MM.1S (cell line): ENCODE data around the gene NACA2.
A peak's percentile ranks its signal among the peaks of the same experiment; 100 is the strongest.
"Not testable (repeated sequence)": the region's sequence is repeated elsewhere in the genome, so short reads cannot be mapped to it uniquely, and the experiment has no call there.

Source experiments
- DNase-seq: peaks from one replicate; pipeline ENCODE4 v3.0.0-alpha.2; 2015
- H2AFZ ChIP-seq: fragments of 300-600 bp; sonication (generic); 2 replicates; pipeline ENCODE4 v1.6.0; 2016; ENCODE audit warnings: antibody characterized with exemption, low read length
- H3F3A ChIP-seq: fragments of 300-600 bp; sonication (generic); 2 replicates; pipeline ENCODE4 v1.6.1; 2016; ENCODE audit warnings: mild to moderate bottlenecking, antibody characterized with exemption, low read length, moderate library complexity, mixed read lengths; ENCODE audit not compliant: insufficient read depth
- H3K27ac ChIP-seq: fragments of 300-600 bp; sonication (generic); 2 replicates; pipeline ENCODE4 v1.5.1; 2016; ENCODE audit warnings: mild to moderate bottlenecking, low read length
- H3K27me3 ChIP-seq: fragments of 300-600 bp; sonication (generic); replicated peaks from 2 replicates; pipeline ENCODE4 v1.6.0; 2016; ENCODE audit warnings: low read length; ENCODE audit not compliant: insufficient read depth
- H3K36me3 ChIP-seq: fragments of 300-600 bp; sonication (generic); replicated peaks from 2 replicates; pipeline ENCODE4 v1.6.1; 2016; ENCODE audit warnings: mild to moderate bottlenecking, low read length, mixed read lengths; ENCODE audit not compliant: insufficient read depth
- H3K4me1 ChIP-seq: fragments of 300-600 bp; sonication (generic); 2 replicates; pipeline ENCODE4 v1.6.1; 2016; ENCODE audit warnings: low read length, mixed read lengths
- H3K4me2 ChIP-seq: fragments of 300-600 bp; sonication (generic); 2 replicates; pipeline ENCODE4 v1.6.0; 2016; ENCODE audit warnings: low read depth, low read length
- H3K4me3 ChIP-seq: fragments of 300-600 bp; sonication (generic); 2 replicates; pipeline ENCODE4 v1.5.1; 2016; ENCODE audit warnings: low read length, mixed read lengths
- H3K79me2 ChIP-seq: fragments of 300-600 bp; sonication (generic); 2 replicates; pipeline ENCODE4 v1.6.1; 2016; ENCODE audit warnings: mixed run types, low read length, mixed read lengths
- H3K9ac ChIP-seq: fragments of 300-600 bp; sonication (generic); 2 replicates; pipeline ENCODE4 v1.6.1; 2016; ENCODE audit warnings: low read length, mixed read lengths
- H3K9me2 ChIP-seq: fragments of 300-600 bp; sonication (generic); replicated peaks from 2 replicates; pipeline ENCODE4 v1.6.1; 2016; ENCODE audit warnings: mild to moderate bottlenecking, low read length, mixed read lengths; ENCODE audit not compliant: insufficient read depth
- H3K9me3 ChIP-seq: fragments of 300-600 bp; sonication (generic); replicated peaks from 2 replicates; pipeline ENCODE4 v1.6.1; 2016; ENCODE audit warnings: mild to moderate bottlenecking, low read length, mixed read lengths; ENCODE audit not compliant: insufficient read depth
- H4K20me1 ChIP-seq: fragments of 300-600 bp; sonication (generic); 2 replicates; pipeline ENCODE4 v1.6.1; 2016; ENCODE audit warnings: mild to moderate bottlenecking, low read length, moderate library complexity, mixed read lengths; ENCODE audit not compliant: insufficient read depth
- CTCF ChIP-seq: fragments of 300-600 bp; sonication (generic); IDR thresholded peaks from 2 replicates; pipeline ENCODE4 v1.5.1; 2016; ENCODE audit warnings: antibody characterized with exemption, low read length, mixed read lengths
- EZH2 ChIP-seq: fragments of 300-600 bp; sonication (generic); optimal IDR thresholded peaks from 2 replicates; pipeline ENCODE3; 2017; ENCODE audit warnings: low read depth, mild to moderate bottlenecking, antibody characterized with exemption, low read length, mixed read lengths
- EZH2phosphoT487 ChIP-seq: fragments of 300-600 bp; sonication (generic); IDR thresholded peaks from 2 replicates; pipeline ENCODE4 v1.6.1; 2018; ENCODE audit warnings: antibody characterized with exemption, low read length

NACA2 gene

GRCh38 chr17:61574542-61575351 lies 16.3 kb downstream of the NACA2 start:
- no peaks in the 10 kb centered on the region for H3K27me3 ChIP-seq
- H3K9me3 ChIP-seq: no peaks in the 10 kb centered on the region
- DNase-seq: no peak
- H3K79me2 ChIP-seq: no peaks in the 10 kb centered on the region
- no peaks in the 10 kb centered on the region for H3K9me2 ChIP-seq
- H3K36me3 ChIP-seq: no peaks in the 10 kb centered on the region
- no peak overlapping the region for H3K9ac ChIP-seq
- H4K20me1 ChIP-seq: no peaks in the 10 kb centered on the region
- H3K4me3 ChIP-seq: no peak overlapping the region
- H3K4me1 ChIP-seq: no peaks in the 10 kb centered on the region
- H2AFZ ChIP-seq: no peak overlapping the region
- no peaks in the 10 kb centered on the region for H3F3A ChIP-seq
- TF ChIP-seq CTCF: 0 out of 2 replicates have a peak, but pooled peaks have one; percentile 11
- TF ChIP-seq EZH2: no peak
- no peak for TF ChIP-seq EZH2phosphoT487
- no peak overlapping the region for H3K27ac ChIP-seq
- no peak overlapping the region for H3K4me2 ChIP-seq

DNA sequence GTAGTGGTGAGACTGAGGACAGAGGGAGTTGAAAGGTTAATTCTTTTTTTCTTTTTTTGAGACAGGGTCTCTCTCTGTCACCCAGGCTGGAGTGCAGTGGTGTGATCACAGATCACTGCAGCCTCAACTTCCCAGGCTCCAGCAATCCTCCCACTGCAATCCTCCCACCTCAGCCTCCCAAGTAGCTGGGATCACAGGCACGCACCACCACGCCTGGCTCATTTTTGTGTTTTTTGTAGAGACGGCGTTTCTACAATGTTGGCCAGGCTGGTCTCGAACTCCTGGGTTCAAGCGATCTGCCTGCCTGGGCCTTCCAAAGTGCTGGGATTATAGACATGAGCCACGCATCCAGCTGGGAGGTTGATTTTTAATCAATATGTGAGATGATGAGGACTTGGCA lies 18.5 kb downstream of the NACA2 start:
- DNase-seq, H4K20me1 ChIP-seq, H2AFZ ChIP-seq, H3K9me2 ChIP-seq, H3K4me1 ChIP-seq, H3F3A ChIP-seq, H3K27ac ChIP-seq, H3K27me3 ChIP-seq, H3K36me3 ChIP-seq, H3K4me2 ChIP-seq, H3K79me2 ChIP-seq, H3K9me3 ChIP-seq, H3K9ac ChIP-seq, H3K4me3 ChIP-seq: not testable (repeated sequence)

- H3K79me2 ChIP-seq: no peaks in the 10 kb centered on the region
- H3K9ac ChIP-seq: no peak overlapping the region
- H3K36me3 ChIP-seq: no peaks in the 10 kb centered on the region
- no peaks in the 10 kb centered on the region for H3K4me1 ChIP-seq
- H3K4me3 ChIP-seq: no peak overlapping the region
- H3K27ac ChIP-seq: no peak overlapping the region
- H3K4me2 ChIP-seq: no peak overlapping the region
- H3K27me3 ChIP-seq: no peaks in the 10 kb centered on the region
- H2AFZ ChIP-seq: no peak overlapping the region
- DNase-seq: no peak
- no peak for TF ChIP-seq CTCF
- no peak for TF ChIP-seq EZH2phosphoT487
- H3K9me2 ChIP-seq: no peaks in the 10 kb centered on the region
- H3K9me3 ChIP-seq: no peaks in the 10 kb centered on the region
- no peaks in the 10 kb centered on the region for H3F3A ChIP-seq
- no peaks in the 10 kb centered on the region for H4K20me1 ChIP-seq
Measured at GRCh38 chr17:61571624-61572023, 19.4 kb downstream of the NACA2 start.

- DNase-seq: no peak
- Histone ChIP-seq H4K20me1 (no peaks in the 10 kb centered on the region), H2AFZ (no peak overlapping the region), H3K9me3 (no peaks in the 10 kb centered on the region), H3K9me2 (no peaks in the 10 kb centered on the region), H3K27me3 (no peaks in the 10 kb centered on the region), H3K79me2 (no peaks in the 10 kb centered on the region), H3K9ac (no peak overlapping the region), H3K4me1 (no peaks in the 10 kb centered on the region), H3K4me2 (no peak overlapping the region), H3K4me3 (no peak overlapping the region), H3F3A (no peaks in the 10 kb centered on the region), H3K27ac (no peak overlapping the region), H3K36me3 (no peaks in the 10 kb centered on the region)
- no peak for TF ChIP-seq CTCF
- TF ChIP-seq EZH2: no peak
- no peak for TF ChIP-seq EZH2phosphoT487
Measured at GRCh38 chr17:61570118-61570517, 20.9 kb downstream of the NACA2 start.

DNA sequence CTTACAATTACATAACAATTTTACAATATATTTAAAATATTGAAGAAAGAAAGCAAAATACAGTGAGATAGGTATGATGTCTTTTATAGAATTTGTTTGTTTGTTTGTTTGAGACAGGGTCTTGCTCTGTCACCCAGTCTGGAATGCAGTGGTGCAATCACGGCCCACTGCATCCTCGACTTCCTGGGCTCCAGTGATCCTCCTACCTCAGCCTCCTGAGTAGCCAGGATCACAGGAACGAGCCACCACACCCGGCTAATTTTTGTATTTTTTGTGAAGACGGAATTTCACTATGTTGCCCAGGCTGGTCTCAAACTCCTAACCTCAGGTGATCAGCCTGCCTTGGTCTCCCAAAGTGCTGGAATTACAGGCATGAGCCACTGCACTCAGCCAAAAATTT lies 21.5 kb downstream of the NACA2 start:
- H3K36me3 ChIP-seq, H3K9ac ChIP-seq: not testable (repeated sequence)

More for the DNA sequence above, 21.5 kb downstream of the NACA2 start:
- not testable (repeated sequence) for H3K4me3 ChIP-seq, H3K4me1 ChIP-seq, DNase-seq, H3K79me2 ChIP-seq, H2AFZ ChIP-seq, H3F3A ChIP-seq, H3K9me3 ChIP-seq, H3K27ac ChIP-seq, H3K4me2 ChIP-seq, H4K20me1 ChIP-seq, H3K9me2 ChIP-seq, H3K27me3 ChIP-seq
